Thyroid gland (tissue), 4 donors: ENCODE data around the gene HNRNPLL. TPM values are rescaled to one million over a fixed set of nuclear protein-coding genes. Genes with fewer than 3 reads are reported as not detected.

ENCODE experiments used
- DNase-seq, 2 donors: peaks; one replicate each; pipeline ENCODE4 v3.0.0-alpha.2; 2019
- H3K27ac ChIP-seq, 3 donors: fragments of 200-600 bp; sonication (generic); 1 replicate in 2 of 3; 2 replicates in 1 of 3; pipeline ENCODE4 v1.5.1; 2016 to 2019; ENCODE audit warnings: mild to moderate bottlenecking in 1 of 3, moderate library complexity in 1 of 3
- H3K27me3 ChIP-seq: fragments of 200-600 bp; sonication (generic); one replicate; pipeline ENCODE4 v1.5.1; 2019
- H3K36me3 ChIP-seq, 2 donors: fragments of 200-600 bp; sonication (generic); one replicate each; pipeline ENCODE4 v1.5.1; 2016 to 2019
- H3K4me1 ChIP-seq, 2 donors: fragments of 200-600 bp; sonication (generic); one replicate each; pipeline ENCODE4 v1.5.1; 2017 to 2019
- H3K4me3 ChIP-seq, 3 donors: fragments of 200-600 bp; sonication (generic); replicated peaks in 1 of 3; 1 replicate in 2 of 3; 2 replicates in 1 of 3; pipeline ENCODE4 v1.5.1; 2016; ENCODE audit warnings: mild to moderate bottlenecking in 1 of 3
- H3K9me3 ChIP-seq: fragments of 200-600 bp; sonication (generic); one replicate; pipeline ENCODE4 v1.5.1; 2017
- CTCF ChIP-seq, 6 experiments: fragments of 200-600 bp in 3 of 6; fragments of 450-650 bp in 3 of 6; sonication (generic) in 3 of 6; IDR thresholded peaks; one replicate each; pipeline ENCODE4 v1.5.1; 2016 to 2019; ENCODE audit warnings: antibody characterized with exemption in 6 of 6, mild to moderate bottlenecking in 2 of 6, inconsistent platforms in 1 of 6, moderate library complexity in 1 of 6
- POLR2A ChIP-seq, 2 donors: fragments of 450-650 bp; IDR thresholded peaks; one replicate each; pipeline ENCODE4 v1.6.1; 2017; ENCODE audit warnings: antibody characterized with exemption in 2 of 2, mild to moderate bottlenecking in 2 of 2, moderate library complexity in 1 of 2
- WGBS, 2 donors: methylation state at CpG; one replicate each; pipeline ENCODE4 v1.1.5; 2017; 5-methylcytosine and 5-hydroxymethylcytosine counted together
- intact Hi-C: fragments of 100-400 bp; cut with DNase I; formaldehyde crosslinking; loops from one replicate; pipeline ENCODE4 v1.15.1; 2023
- total RNA-seq, 4 donors: library from RNA; depleted of rRNA; stranded (reverse); fragments of >200 nt; gene quantifications; one replicate each; pipeline ENCODE4 v1.2.3, GENCODE V29; 2016

Gene HNRNPLL
- total RNA-seq, 4 donors from 2014 or later: 60.1 to 85.1 (median 64.3) TPM

- no peak overlapping the region for H3K4me3 ChIP-seq
- H3K27ac ChIP-seq: no peak overlapping the region
- H3K27me3 ChIP-seq: no peaks in the 10 kb centered on the region
- TF ChIP-seq CTCF (IDR thresholded peaks at IDR 0.05): no peak
- no peak for TF ChIP-seq POLR2A (IDR thresholded peaks at IDR 0.05)
- H3K4me1 ChIP-seq: no peaks in the 10 kb centered on the region
- H3K9me3 ChIP-seq: no peaks in the 10 kb centered on the region
- H3K36me3 ChIP-seq: peaks cover 17 to 18% of the 10 kb centered on the region in 2 donors
- no peak for DNase-seq
- 91 to 95% methylated on average over 4 of the region's 4 CpGs for WGBS, 2 donors
- intact Hi-C loops: no loop called here
Measured at GRCh38 chr2:38571193-38571592, 31.5 kb downstream of the HNRNPLL start.

- no peak overlapping the region for H3K4me3 ChIP-seq
- H3K27ac ChIP-seq: no peak overlapping the region
- DNase-seq: no peak
- H3K27me3 ChIP-seq: no peaks in the 10 kb centered on the region
- H3K9me3 ChIP-seq: no peaks in the 10 kb centered on the region
- H3K36me3 ChIP-seq: peaks cover 18 to 20% of the 10 kb centered on the region in 2 donors
- no peak for TF ChIP-seq CTCF (IDR thresholded peaks at IDR 0.05)
- no peak for TF ChIP-seq POLR2A (IDR thresholded peaks at IDR 0.05)
- intact Hi-C loops: no loop called here
- H3K4me1 ChIP-seq: no peaks in the 10 kb centered on the region
- 81 to 84% methylated on average over 5 of the region's 5 CpGs for WGBS, 2 donors
Measured at GRCh38 chr2:38568724-38569436, 33.8 kb downstream of the HNRNPLL start.

GRCh38 chr2:38565333-38565732, 37.4 kb downstream of the HNRNPLL start:
- DNase-seq: no peak
- 95 to 96% methylated on average over 2 of the region's 2 CpGs for WGBS, 2 donors
- intact Hi-C loops: no loop called here
- Histone ChIP-seq H3K36me3 (peaks cover 18 to 23% of the 10 kb centered on the region in 2 donors), H3K9me3 (no peaks in the 10 kb centered on the region), H3K4me3 (no peak overlapping the region), H3K4me1 (no peaks in the 10 kb centered on the region), H3K27me3 (no peaks in the 10 kb centered on the region), H3K27ac (no peak overlapping the region)
- TF ChIP-seq CTCF (IDR thresholded peaks at IDR 0.05): no peak
- TF ChIP-seq POLR2A (IDR thresholded peaks at IDR 0.05): no peak

GRCh38 chr2:38561691-38562090, 41.0 kb downstream of the HNRNPLL start:
- intact Hi-C loops: no loop called here
- DNase-seq: no peak
- peaks cover 3 to 7% of the 10 kb centered on the region in 2 donors for H3K36me3 ChIP-seq

More at GRCh38 chr2:38561691-38562090, 41.0 kb downstream of the HNRNPLL start:
- TF ChIP-seq POLR2A (IDR thresholded peaks at IDR 0.05) (no peak), CTCF (IDR thresholded peaks at IDR 0.05) (no peak)
- Histone ChIP-seq H3K4me3 (no peak overlapping the region), H3K9me3 (no peaks in the 10 kb centered on the region), H3K27me3 (no peaks in the 10 kb centered on the region), H3K4me1 (no peaks in the 10 kb centered on the region), H3K27ac (no peak overlapping the region)
